Measurements from ENCODE around the gene IER5. TPM values are rescaled to one million over a fixed set of nuclear protein-coding genes. Genes with fewer than 3 reads are reported as not detected.

IER5 gene
- total and polyA plus RNA-seq, 5 experiments from 2014 or later: 2.5 to 19.6 (median 9.4) TPM

DNA sequence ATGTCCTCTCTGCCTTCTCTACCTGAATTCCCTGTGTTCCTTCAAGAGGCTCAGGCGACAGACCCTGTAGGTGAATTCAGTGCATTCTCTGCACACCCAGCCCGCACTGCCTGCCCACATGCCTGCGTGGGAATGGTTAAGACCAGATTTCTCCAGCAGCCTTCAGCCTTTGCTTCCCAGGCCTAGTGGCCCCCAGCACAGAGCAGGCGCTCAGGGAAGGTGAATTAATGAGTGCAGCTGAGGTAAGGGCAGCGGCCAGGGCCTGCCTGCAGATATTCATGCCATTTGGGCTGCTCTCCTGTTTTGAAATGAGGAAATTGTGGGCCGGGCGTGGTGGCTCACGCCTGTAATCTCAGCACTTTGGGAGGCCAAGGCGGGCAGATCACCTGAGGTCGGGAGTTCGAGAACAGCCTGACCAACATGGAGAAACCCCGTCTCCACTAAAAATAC is 45.5 kb downstream of the IER5 start:
- H3K9me3 Mint-ChIP-seq: no peaks in the 10 kb centered on the region
- H3K4me1 Mint-ChIP-seq: peaks cover 20 to 92% (median 26%) of the 10 kb centered on the region in 4 donors
- POLR2A ChIA-PET: interaction anchor here (0.7 kb wide), 1 partner anchor 29 kb away, joined by 3 read pairs; no protein-coding TSS in a partner anchor

GRCh38 chr1:181134543-181135436 is 46.3 kb downstream of the IER5 start:
- peak overlapping the region in 8 of 10 donors; percentile 26 to 81 (median 44) for H3K4me3 Mint-ChIP-seq
- H3K27me3 Mint-ChIP-seq: peaks cover 0 to 12% (median 4%) of the 10 kb centered on the region in 5 donors
- H3K27ac Mint-ChIP-seq: peak overlapping the region in 8 of 10 donors; percentile 38 to 88 (median 68)
- no peaks in the 10 kb centered on the region for H3K36me3 Mint-ChIP-seq
- DNase-seq (no peak), ATAC-seq (peak; percentile 32 to 49)
- H3K4me1 Mint-ChIP-seq: peaks cover 19 to 88% (median 26%) of the 10 kb centered on the region in 4 donors
- no peaks in the 10 kb centered on the region for H3K9me3 Mint-ChIP-seq
- POLR2A ChIA-PET: interaction anchor here (0.7 to 1.6 kb wide), 3 partner anchors 28 to 133 kb away, joined by 3 to 4 read pairs (median 4); no protein-coding TSS in a partner anchor

More for the DNA sequence above, 45.5 kb downstream of the IER5 start:
- Mint-ChIP-seq H3K4me3 (peak overlapping the region in 1 of 10 donors; percentile 81), H3K36me3 (no peaks in the 10 kb centered on the region), H3K27me3 (peaks cover 0 to 14% (median 9%) of the 10 kb centered on the region in 5 donors), H3K27ac (peak overlapping the region in 2 of 10 donors; percentile 43 to 81)
- ATAC-seq (no peak), DNase-seq (no peak)

GRCh38 chr1:181135437-181135731 is 46.9 kb downstream of the IER5 start:
- DNase-seq (peak in 3 of 10 donors; percentile 11 to 21 (median 14)), ATAC-seq (peak; percentile 75 to 82)
- peak overlapping the region in 3 of 10 donors; percentile 9 to 81 (median 66) for H3K27ac Mint-ChIP-seq
- H3K4me3 Mint-ChIP-seq: peak overlapping the region in 5 of 10 donors; percentile 28 to 81 (median 53)
- H3K4me1 Mint-ChIP-seq: peaks cover 19 to 87% (median 24%) of the 10 kb centered on the region in 4 donors
- no peaks in the 10 kb centered on the region for H3K9me3 Mint-ChIP-seq
- no peaks in the 10 kb centered on the region for H3K36me3 Mint-ChIP-seq
- POLR2A ChIA-PET: interaction anchor here (1.6 kb wide), 1 partner anchor 30 kb away, joined by 4 read pairs; no protein-coding TSS in a partner anchor
- H3K27me3 Mint-ChIP-seq: peaks cover 0 to 7% (median 0%) of the 10 kb centered on the region in 5 donors

- POLR2A ChIA-PET: interaction anchor here (1.6 kb wide), 1 partner anchor 31 kb away, joined by 4 read pairs; no protein-coding TSS in a partner anchor
- no peak for DNase-seq
- peaks cover 23 to 87% (median 25%) of the 10 kb centered on the region in 4 donors for H3K4me1 Mint-ChIP-seq
- no peak for ATAC-seq
- H3K36me3 Mint-ChIP-seq: no peaks in the 10 kb centered on the region
- peak overlapping the region in 5 of 10 donors; percentile 11 to 83 (median 80) for H3K27ac Mint-ChIP-seq
- no peaks in the 10 kb centered on the region for H3K9me3 Mint-ChIP-seq
- peaks cover 0 to 7% (median 0%) of the 10 kb centered on the region in 5 donors for H3K27me3 Mint-ChIP-seq
- H3K4me3 Mint-ChIP-seq: peak overlapping the region in 1 of 10 donors; percentile 81
Measured at GRCh38 chr1:181135815-181136737, 47.6 kb downstream of the IER5 start.

- Mint-ChIP-seq H3K27me3 (peaks cover 0 to 7% (median 0%) of the 10 kb centered on the region in 5 donors), H3K4me1 (peaks cover 23 to 88% (median 32%) of the 10 kb centered on the region in 4 donors), H3K4me3 (peak overlapping the region in 1 of 10 donors; percentile 33), H3K27ac (peak overlapping the region in 5 of 10 donors; percentile 3 to 83 (median 27)), H3K36me3 (no peaks in the 10 kb centered on the region), H3K9me3 (no peaks in the 10 kb centered on the region)
- DNase-seq (no peak), ATAC-seq (no peak)
- POLR2A ChIA-PET: interaction anchor here (1.6 kb wide), 1 partner anchor 31 kb away, joined by 4 read pairs; no protein-coding TSS in a partner anchor
Measured at GRCh38 chr1:181136738-181137122, 48.2 kb downstream of the IER5 start.

GRCh38 chr1:181137217-181137743 is 48.8 kb downstream of the IER5 start:
- peaks cover 24 to 90% (median 35%) of the 10 kb centered on the region in 4 donors for H3K4me1 Mint-ChIP-seq
- no peak overlapping the region for H3K4me3 Mint-ChIP-seq
- POLR2A ChIA-PET: interaction anchor here (1.7 kb wide), 1 partner anchor 48 kb away, joined by 4 read pairs; no protein-coding TSS in a partner anchor

GRCh38 chr1:181139631-181140061 is 51.1 kb downstream of the IER5 start:
- Mint-ChIP-seq H3K9me3 (no peaks in the 10 kb centered on the region), H3K27ac (no peak overlapping the region), H3K4me3 (no peak overlapping the region), H3K27me3 (peaks cover 0 to 11% (median 0%) of the 10 kb centered on the region in 5 donors), H3K4me1 (peaks cover 28 to 71% (median 33%) of the 10 kb centered on the region in 4 donors), H3K36me3 (no peaks in the 10 kb centered on the region)
- DNase-seq (no peak), ATAC-seq (no peak)
- POLR2A ChIA-PET: interaction anchor here (6.3 kb wide), 1 partner anchor 49 kb away, joined by 42 read pairs; the partner anchor contains the start of gene IER5

More at GRCh38 chr1:181137217-181137743, 48.8 kb downstream of the IER5 start:
- DNase-seq: no peak
- Mint-ChIP-seq H3K36me3 (no peaks in the 10 kb centered on the region), H3K27me3 (peaks cover 0 to 7% (median 0%) of the 10 kb centered on the region in 5 donors), H3K9me3 (no peaks in the 10 kb centered on the region), H3K27ac (peak overlapping the region in 4 of 10 donors; percentile 3 to 48 (median 30))
- no peak for ATAC-seq

GRCh38 chr1:181140398-181140797 is 51.9 kb downstream of the IER5 start:
- no peak overlapping the region for H3K27ac Mint-ChIP-seq
- H3K9me3 Mint-ChIP-seq: no peaks in the 10 kb centered on the region
- no peak overlapping the region for H3K4me3 Mint-ChIP-seq
- DNase-seq (no peak), ATAC-seq (no peak)
- H3K36me3 Mint-ChIP-seq: no peaks in the 10 kb centered on the region
- POLR2A ChIA-PET: interaction anchor here (1.3 to 6.3 kb wide), 3 partner anchors 50 to 117 kb away, joined by 6 to 42 read pairs (median 6); partner anchors contain the start of gene IER5
- H3K27me3 Mint-ChIP-seq: peaks cover 0 to 11% (median 0%) of the 10 kb centered on the region in 5 donors
- peaks cover 20 to 63% (median 26%) of the 10 kb centered on the region in 4 donors for H3K4me1 Mint-ChIP-seq

DNA sequence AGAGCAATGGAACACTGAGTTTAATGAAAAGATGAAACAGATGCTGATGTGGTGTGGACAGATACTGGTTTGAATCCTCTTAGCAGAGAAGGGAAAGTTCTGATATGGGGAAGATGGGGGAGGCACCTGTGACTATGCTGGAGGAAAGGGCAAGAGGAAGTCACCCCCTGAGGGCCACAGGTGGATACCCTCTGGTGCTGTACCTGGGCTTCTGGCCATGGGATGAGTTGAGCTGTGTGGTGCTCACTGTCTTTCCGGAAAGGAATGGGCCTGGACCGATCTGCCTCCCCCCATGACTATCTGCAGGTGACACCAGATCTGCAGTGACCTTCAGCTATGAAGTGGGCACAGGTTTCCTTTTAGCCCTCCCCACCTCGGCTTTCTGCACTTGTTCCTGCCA is 52.4 kb downstream of the IER5 start:
- Mint-ChIP-seq H3K4me3 (no peak overlapping the region), H3K9me3 (no peaks in the 10 kb centered on the region), H3K36me3 (no peaks in the 10 kb centered on the region), H3K4me1 (peaks cover 20 to 58% (median 25%) of the 10 kb centered on the region in 4 donors), H3K27ac (no peak overlapping the region), H3K27me3 (peaks cover 0 to 11% (median 0%) of the 10 kb centered on the region in 5 donors)
- DNase-seq (no peak), ATAC-seq (no peak)
- POLR2A ChIA-PET: interaction anchor here (1.1 to 6.3 kb wide), 6 partner anchors 22 to 117 kb away, joined by 3 to 42 read pairs (median 6); partner anchors contain the start of gene IER5

- Mint-ChIP-seq H3K27me3 (peaks cover 0 to 9% (median 0%) of the 10 kb centered on the region in 5 donors), H3K36me3 (no peaks in the 10 kb centered on the region), H3K27ac (peak overlapping the region in 1 of 10 donors; percentile 28), H3K4me3 (peak overlapping the region in 1 of 10 donors; percentile 1), H3K4me1 (peaks cover 22 to 53% (median 28%) of the 10 kb centered on the region in 4 donors), H3K9me3 (peaks cover 0 to 1% (median 0%) of the 10 kb centered on the region in 9 donors)
- POLR2A ChIA-PET: interaction anchor here (1.0 to 6.3 kb wide), 8 partner anchors 22 to 119 kb away, joined by 3 to 42 read pairs (median 5); partner anchors contain the start of gene IER5
- ATAC-seq (peak in 1 of 2 donors; percentile 34), DNase-seq (no peak)
Measured at GRCh38 chr1:181141431-181141910, 53.0 kb downstream of the IER5 start.

Data from naive thymus-derived CD8-positive, alpha-beta T cell (primary cell).